ENCODE results near the gene UNC13A. TPM values are rescaled to one million over a fixed set of nuclear protein-coding genes. Genes with fewer than 3 reads are reported as not detected.

Gene UNC13A
- total RNA-seq, 1 experiment from 2014 or later, result 0.18 TPM

GRCh38 chr19:17617807-17618192 is 70.4 kb downstream of the UNC13A start:
- Mint-ChIP-seq H3K9me3 (ENCODE audit: unreplicated experiment) (peaks cover 9% of the 10 kb centered on the region), H3K36me3 (ENCODE audit: insufficient read depth, unreplicated experiment) (peaks cover 11% of the 10 kb centered on the region), H3K4me3 (ENCODE audit: unreplicated experiment) (peak overlapping the region; percentile 27), H3K27me3 (ENCODE audit: insufficient read depth, unreplicated experiment) (no peaks in the 10 kb centered on the region), H3K4me1 (ENCODE audit: low read depth, unreplicated experiment) (no peaks in the 10 kb centered on the region), H3K27ac (ENCODE audit: unreplicated experiment) (peak overlapping the region; percentile 3)
- DNase-seq, result no peak
- ChIA-PET POLR2A (no interaction called here), CTCF (no interaction called here)
- no peaks in the 10 kb centered on the region for H3K4me1 ChIP-seq
- H3K9me3 ChIP-seq, result no peaks in the 10 kb centered on the region
- TF ChIP-seq, protein P1, sequence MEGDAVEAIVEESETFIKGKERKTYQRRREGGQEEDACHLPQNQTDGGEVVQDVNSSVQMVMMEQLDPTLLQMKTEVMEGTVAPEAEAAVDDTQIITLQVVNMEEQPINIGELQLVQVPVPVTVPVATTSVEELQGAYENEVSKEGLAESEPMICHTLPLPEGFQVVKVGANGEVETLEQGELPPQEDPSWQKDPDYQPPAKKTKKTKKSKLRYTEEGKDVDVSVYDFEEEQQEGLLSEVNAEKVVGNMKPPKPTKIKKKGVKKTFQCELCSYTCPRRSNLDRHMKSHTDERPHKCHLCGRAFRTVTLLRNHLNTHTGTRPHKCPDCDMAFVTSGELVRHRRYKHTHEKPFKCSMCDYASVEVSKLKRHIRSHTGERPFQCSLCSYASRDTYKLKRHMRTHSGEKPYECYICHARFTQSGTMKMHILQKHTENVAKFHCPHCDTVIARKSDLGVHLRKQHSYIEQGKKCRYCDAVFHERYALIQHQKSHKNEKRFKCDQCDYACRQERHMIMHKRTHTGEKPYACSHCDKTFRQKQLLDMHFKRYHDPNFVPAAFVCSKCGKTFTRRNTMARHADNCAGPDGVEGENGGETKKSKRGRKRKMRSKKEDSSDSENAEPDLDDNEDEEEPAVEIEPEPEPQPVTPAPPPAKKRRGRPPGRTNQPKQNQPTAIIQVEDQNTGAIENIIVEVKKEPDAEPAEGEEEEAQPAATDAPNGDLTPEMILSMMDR (IDR thresholded peaks at IDR 0.05; ENCODE audit: insufficient read depth in 1 of 2, low read depth in 1 of 2, low read length in 1 of 2, severe bottlenecking in 1 of 2, unreplicated experiment in 1 of 2), result no peak
- H3K4me3 ChIP-seq (ENCODE audit: low read depth, low read length), result no peak overlapping the region
- no TSS peak for BruUV-seq (replicated peaks)
- no peaks in the 10 kb centered on the region for H3K27me3 ChIP-seq (replicated peaks; ENCODE audit: control insufficient read depth, insufficient read depth, low read length)
- H3K36me3 ChIP-seq (ENCODE audit: control insufficient read depth, insufficient read depth, low read length), result no peaks in the 10 kb centered on the region
- intact Hi-C loops (cut with micrococcal nuclease; ENCODE audit: unreplicated experiment), result no loop called here

DNA sequence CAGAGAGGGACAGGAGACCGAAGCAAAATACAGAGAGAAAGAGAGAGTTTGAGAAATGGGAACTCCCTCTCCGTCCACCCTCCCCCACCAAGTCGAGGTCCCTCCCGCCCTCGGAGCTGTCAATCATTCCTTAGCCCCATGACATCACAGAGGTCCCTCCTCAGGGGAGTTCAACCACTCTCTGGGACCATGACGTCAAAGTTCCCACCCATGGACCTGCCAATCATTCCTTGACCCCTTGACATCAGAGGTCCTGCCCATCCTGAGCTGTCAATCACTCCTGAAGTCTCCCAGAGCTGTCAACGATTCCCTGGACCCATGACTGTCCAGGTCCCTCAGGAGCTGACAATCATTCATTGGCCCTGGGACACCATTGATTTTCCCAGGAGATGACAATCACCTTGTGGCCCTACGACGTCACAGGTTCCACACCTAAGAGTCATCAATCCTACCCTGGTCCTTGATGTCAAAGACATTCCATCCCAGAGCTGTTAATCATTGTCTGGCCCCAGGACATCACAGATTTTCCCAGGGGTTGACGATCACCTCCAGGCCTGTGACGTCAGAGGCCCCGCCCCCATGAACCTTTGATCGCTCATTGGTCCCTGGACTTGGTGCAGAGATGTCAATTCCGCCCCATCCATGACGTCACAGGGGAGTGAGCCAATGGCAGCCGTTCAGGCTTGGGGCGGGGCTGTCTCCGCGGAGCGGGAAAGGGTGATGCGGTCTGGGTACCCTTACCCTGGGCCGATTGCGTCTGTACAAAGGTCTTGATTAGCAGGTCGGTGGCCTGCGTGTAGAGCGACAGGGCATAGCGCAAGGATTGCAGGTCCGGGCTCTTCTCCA is 71.0 kb downstream of the UNC13A start:
- no peaks in the 10 kb centered on the region for H3K9me3 ChIP-seq
- ChIA-PET POLR2A (no interaction called here), CTCF (interaction anchor here (1.4 kb wide), 1 partner anchor 11 kb away, joined by 4 read pairs; no protein-coding TSS in a partner anchor)
- no peaks in the 10 kb centered on the region for H3K27me3 ChIP-seq (replicated peaks; ENCODE audit: control insufficient read depth, insufficient read depth, low read length)
- Mint-ChIP-seq H3K4me3 (ENCODE audit: unreplicated experiment) (peak overlapping the region; percentile 66), H3K27ac (ENCODE audit: unreplicated experiment) (no peak overlapping the region), H3K27me3 (ENCODE audit: insufficient read depth, unreplicated experiment) (peaks cover 1% of the 10 kb centered on the region), H3K36me3 (ENCODE audit: insufficient read depth, unreplicated experiment) (peaks cover 11% of the 10 kb centered on the region), H3K9me3 (ENCODE audit: unreplicated experiment) (peaks cover 8% of the 10 kb centered on the region), H3K4me1 (ENCODE audit: low read depth, unreplicated experiment) (no peaks in the 10 kb centered on the region)
- BruUV-seq (replicated peaks), result no TSS peak
- TF ChIP-seq, protein P1 (IDR thresholded peaks at IDR 0.05; ENCODE audit: insufficient read depth in 1 of 2, low read depth in 1 of 2, low read length in 1 of 2, severe bottlenecking in 1 of 2, unreplicated experiment in 1 of 2), result no peak
- intact Hi-C loops (cut with micrococcal nuclease; ENCODE audit: unreplicated experiment), result no loop called here
- DNase-seq, result peak; percentile 61 to 79
- no peaks in the 10 kb centered on the region for H3K36me3 ChIP-seq (ENCODE audit: control insufficient read depth, insufficient read depth, low read length)
- H3K4me3 ChIP-seq (ENCODE audit: low read depth, low read length), result peak overlapping the region; percentile 24
- no peaks in the 10 kb centered on the region for H3K4me1 ChIP-seq

DNA sequence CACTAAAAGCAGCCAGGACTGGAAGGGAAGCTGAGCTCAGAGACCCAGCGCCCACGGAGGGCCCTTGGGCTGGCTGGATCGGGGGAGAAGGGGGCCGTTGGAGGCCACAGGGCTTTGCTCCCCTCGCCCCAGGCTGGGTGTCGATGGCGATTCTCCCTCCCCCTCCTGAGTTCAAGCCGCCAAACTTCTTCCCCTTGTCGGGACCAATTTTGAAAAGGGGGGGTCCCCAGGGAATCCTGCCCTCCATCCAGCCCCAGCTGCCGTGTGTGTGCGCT is 71.5 kb downstream of the UNC13A start:
- Histone ChIP-seq H3K4me3 (ENCODE audit: low read depth, low read length) (peak overlapping the region; percentile 24), H3K36me3 (ENCODE audit: control insufficient read depth, insufficient read depth, low read length) (no peaks in the 10 kb centered on the region), H3K4me1 (no peaks in the 10 kb centered on the region), H3K9me3 (no peaks in the 10 kb centered on the region), H3K27me3 (replicated peaks; ENCODE audit: control insufficient read depth, insufficient read depth, low read length) (no peaks in the 10 kb centered on the region)
- TF ChIP-seq, protein P1 (IDR thresholded peaks at IDR 0.05; ENCODE audit: insufficient read depth in 1 of 2, low read depth in 1 of 2, low read length in 1 of 2, severe bottlenecking in 1 of 2, unreplicated experiment in 1 of 2), result no peak
- Mint-ChIP-seq H3K9me3 (ENCODE audit: unreplicated experiment) (peaks cover 2% of the 10 kb centered on the region), H3K36me3 (ENCODE audit: insufficient read depth, unreplicated experiment) (peaks cover 11% of the 10 kb centered on the region), H3K4me1 (ENCODE audit: low read depth, unreplicated experiment) (no peaks in the 10 kb centered on the region), H3K27ac (ENCODE audit: unreplicated experiment) (no peak overlapping the region), H3K27me3 (ENCODE audit: insufficient read depth, unreplicated experiment) (peaks cover 3% of the 10 kb centered on the region), H3K4me3 (ENCODE audit: unreplicated experiment) (peak overlapping the region; percentile 66)
- POLR2A ChIA-PET, result no interaction called here
- DNase-seq, result no peak
- no TSS peak for BruUV-seq (replicated peaks)
- intact Hi-C loops (cut with micrococcal nuclease; ENCODE audit: unreplicated experiment), result no loop called here
- CTCF ChIA-PET, result interaction anchor here (1.4 kb wide), 1 partner anchor 11 kb away, joined by 4 read pairs; no protein-coding TSS in a partner anchor
